Stimulated activated naive CD4-positive, alpha-beta T cell treated with Interleukin-2 at 50 U/mL for 16 hours (primary cell): Measurements from ENCODE around the gene MSL2.
"Not testable (repeated sequence)": the region's sequence is repeated elsewhere in the genome, so short reads cannot be mapped to it uniquely, and the experiment has no call there.

Experiments used
- DNase-seq: peaks from one replicate; lab custom pipeline; 2025; lab: John Stamatoyannopoulos, UW

The MSL2 gene, protein sequence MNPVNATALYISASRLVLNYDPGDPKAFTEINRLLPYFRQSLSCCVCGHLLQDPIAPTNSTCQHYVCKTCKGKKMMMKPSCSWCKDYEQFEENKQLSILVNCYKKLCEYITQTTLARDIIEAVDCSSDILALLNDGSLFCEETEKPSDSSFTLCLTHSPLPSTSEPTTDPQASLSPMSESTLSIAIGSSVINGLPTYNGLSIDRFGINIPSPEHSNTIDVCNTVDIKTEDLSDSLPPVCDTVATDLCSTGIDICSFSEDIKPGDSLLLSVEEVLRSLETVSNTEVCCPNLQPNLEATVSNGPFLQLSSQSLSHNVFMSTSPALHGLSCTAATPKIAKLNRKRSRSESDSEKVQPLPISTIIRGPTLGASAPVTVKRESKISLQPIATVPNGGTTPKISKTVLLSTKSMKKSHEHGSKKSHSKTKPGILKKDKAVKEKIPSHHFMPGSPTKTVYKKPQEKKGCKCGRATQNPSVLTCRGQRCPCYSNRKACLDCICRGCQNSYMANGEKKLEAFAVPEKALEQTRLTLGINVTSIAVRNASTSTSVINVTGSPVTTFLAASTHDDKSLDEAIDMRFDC

GRCh38 chr3:136196064-136196400 lies at the start of gene MSL2:
MSL2 (minus strand) TSS chr3:136196335; CDS start chr3:136195113, 1,222 bp downstream.
- DNase-seq = peak; percentile 84

- DNase-seq = no peak
These were observed 49.6 kb upstream of the MSL2 start for GRCh38 chr3:136245691-136246090.

DNA sequence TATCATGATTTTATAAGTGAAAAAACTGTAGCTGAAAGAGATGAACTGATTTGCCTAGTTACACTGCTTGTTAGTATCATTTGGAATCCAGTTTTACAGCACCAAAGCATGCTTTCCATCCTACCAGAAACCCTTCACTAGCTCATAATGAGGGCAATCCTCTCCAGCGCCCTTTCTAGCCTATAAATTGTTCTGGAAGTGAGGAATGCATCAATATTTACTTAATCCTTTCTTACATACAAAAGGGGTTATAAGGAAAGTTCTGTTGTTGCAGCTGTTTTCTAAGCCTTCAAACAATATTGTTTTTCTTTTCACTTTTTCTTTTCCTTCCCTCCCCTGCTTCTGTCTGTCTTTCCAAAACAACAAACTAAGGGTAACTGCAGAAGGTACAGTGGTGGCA lies 43.0 kb upstream of the MSL2 start:
- no peak for DNase-seq

DNA sequence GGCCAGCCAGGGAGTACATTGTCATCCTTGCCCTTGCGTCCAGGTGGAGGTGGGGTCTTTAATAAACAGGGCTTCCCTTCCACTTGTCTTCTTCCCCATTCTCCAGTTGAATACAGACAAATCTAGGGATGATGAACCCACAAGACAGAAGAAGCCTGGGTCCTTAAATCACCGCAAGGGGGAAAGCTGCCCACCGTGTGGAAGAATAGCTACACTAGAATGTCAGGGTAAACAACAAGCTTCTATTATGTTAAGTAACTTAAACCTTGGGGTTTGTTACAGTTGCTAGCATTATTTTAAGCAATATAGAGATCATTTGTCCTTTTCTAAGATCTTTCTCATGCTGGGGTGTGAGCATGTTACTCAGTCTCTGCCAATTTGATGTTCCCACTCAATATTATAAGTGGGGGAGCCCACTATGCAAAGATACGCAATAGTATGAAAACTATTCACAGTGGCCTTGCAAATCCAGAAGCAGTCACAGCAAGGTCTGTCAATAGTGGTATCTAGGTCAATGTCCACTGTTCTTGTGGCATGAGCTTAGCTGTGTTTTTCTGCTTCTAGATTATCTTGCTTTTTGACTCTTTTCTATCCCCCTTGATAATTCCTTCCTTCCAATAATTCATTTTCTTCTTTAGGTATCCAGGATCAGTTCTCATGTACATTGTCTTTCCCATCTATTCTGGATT lies 42.0 kb upstream of the MSL2 start:
- DNase-seq = no peak

DNA sequence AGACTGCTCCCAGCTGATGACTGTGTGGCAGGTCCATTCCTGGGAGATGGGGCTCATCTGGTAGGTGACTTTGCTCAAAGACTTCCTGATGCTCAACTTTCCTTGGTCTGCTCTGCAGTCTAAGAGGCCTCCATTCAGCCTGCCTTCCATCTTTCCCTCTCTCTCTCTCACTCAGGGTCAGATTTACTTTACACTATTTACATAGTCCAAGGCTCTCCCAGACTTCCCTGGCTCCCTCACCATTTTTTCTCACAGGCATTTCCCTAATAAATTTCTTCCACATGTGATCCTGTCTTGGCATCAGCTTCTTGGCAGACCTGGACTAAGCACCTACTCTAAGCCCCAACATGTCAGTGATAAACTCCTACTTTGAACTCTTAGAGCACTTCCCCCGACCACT lies 41.0 kb upstream of the MSL2 start:
- no peak for DNase-seq

DNA sequence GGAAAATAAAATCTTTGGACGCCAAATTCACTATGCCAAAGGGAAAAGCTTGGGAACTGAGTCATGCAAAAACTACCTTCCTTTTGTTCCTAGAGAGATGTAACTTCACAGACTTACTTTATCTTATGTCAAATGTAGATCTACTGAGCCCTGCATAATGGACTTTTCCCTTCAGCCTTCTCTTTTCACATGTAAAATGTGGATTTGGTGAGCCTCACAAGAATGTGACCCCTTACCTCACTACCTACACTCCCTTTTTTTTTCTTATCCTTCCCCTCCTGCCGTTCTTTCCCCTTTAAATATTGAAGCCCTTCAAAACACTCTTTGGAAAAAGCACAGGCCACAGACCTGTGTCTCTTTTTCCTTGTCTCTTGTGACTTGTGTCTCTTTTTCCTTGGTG lies 40.0 kb upstream of the MSL2 start:
- no peak for DNase-seq

GRCh38 chr3:136235545-136235944 lies 39.4 kb upstream of the MSL2 start:
- DNase-seq = no peak

DNA sequence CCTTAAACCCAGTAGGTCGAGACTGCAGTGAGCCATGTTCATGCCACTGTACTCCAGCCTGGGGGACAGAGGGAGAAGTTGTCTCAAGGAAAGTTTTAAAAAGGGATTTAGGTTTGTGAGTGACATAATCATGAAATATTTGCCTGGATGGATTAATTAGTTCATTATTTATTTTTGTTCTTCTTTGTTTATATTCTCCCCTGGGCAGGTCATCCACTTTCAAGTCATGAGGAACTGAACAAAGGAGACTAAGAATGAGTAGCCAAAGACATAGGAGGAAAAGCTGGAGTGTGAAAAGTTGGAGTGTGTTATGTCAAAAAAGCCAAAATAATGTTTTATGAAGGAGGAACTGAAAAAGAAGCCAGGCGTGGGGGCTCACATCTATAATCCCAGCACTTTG lies 36.3 kb upstream of the MSL2 start:
- DNase-seq = no peak

GRCh38 chr3:136222746-136223145 lies 26.6 kb upstream of the MSL2 start:
- not testable (repeated sequence) for DNase-seq

GRCh38 chr3:136211547-136211946 lies 15.4 kb upstream of the MSL2 start:
- no peak for DNase-seq

- no peak for DNase-seq
These were observed 13.8 kb upstream of the MSL2 start for GRCh38 chr3:136209921-136210320.

GRCh38 chr3:136207489-136208115 lies 11.5 kb upstream of the MSL2 start:
- DNase-seq = no peak

DNA sequence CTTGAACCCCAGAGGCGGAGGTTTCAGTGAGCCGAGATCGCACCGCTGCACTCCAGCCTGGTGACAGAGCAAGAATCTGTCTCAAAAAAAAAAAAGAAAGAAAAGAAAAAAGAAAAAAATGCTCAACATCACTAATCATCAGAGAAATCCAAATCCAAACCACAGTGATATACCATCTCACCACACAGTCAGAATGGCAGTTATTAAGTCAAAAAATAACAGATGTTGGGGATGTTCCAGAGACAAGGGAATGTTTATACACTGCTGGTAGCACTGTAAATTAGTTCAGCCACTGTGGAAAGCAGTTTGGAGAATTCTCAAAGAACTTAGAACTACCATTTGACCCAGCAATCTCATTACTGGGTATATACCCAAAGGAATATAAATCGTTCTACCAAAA lies 3.1 kb upstream of the MSL2 start:
- not testable (repeated sequence) for DNase-seq

- not testable (repeated sequence) for DNase-seq
These were observed 2.4 kb upstream of the MSL2 start for GRCh38 chr3:136198462-136199078.

GRCh38 chr3:136197159-136197793 lies 1.1 kb upstream of the MSL2 start:
- DNase-seq = no peak

GRCh38 chr3:136196401-136197158 lies 445 bp upstream of the MSL2 start:
- peak; percentile 99 for DNase-seq

DNA sequence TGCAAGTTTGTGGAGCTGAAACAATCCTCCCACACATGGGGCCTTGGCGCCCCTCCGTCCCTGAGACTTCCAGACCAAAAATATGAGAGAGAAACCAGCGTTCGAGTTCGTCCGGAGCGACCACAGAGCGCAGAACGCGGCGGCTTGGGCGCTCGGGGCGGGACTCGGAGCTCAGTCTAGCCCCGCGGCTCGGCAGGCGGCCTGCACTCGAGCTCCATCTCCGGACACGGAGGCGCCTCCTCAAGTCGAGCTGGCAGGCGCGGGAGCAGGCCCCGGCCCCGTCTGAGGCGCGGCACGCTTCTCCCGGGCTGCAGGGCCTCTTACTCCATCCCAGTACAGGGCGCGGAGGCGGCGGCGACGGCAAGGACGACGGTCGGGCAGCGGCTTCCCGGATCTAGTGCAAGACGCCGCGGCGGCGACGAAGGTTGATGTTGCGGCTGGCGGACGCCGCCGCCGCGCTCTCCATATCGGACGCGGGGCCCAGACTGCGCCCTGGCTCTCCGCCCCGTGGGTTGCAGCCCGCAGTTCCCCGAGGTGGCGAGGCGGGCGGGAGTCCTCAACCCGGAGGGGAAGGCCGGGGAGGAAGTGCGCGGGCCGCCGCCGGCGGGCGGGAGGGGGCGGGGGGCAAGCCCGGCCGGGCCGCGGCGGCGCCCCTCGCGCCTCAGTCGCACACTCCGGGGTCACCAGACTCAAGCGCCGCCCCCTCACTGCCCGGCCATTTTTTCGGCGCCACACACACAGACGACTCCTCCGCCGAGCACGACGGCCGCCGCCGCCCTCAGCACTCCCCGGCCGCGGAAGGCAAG lies 674 bp downstream of the MSL2 start:
- DNase-seq = peak; percentile 65

GRCh38 chr3:136194409-136195257 lies 1.5 kb downstream of the MSL2 start:
- peak; percentile 80 for DNase-seq
